22Rv1 (cell line): ENCODE data around the gene CCR6.

Source experiments
- ZFX ChIP-seq: fragments of 450-650 bp; IDR thresholded peaks from 2 replicates; pipeline ENCODE4 v1.6.1; 2017; ENCODE audit warnings: antibody characterized with exemption, borderline replicate concordance
- TF ChIP-seq, protein P1 (sequence below): fragments of 450-650 bp; IDR thresholded peaks from 2 replicates; pipeline ENCODE4 v1.5.1; 2017; ENCODE audit warnings: mild to moderate bottlenecking

DNA sequence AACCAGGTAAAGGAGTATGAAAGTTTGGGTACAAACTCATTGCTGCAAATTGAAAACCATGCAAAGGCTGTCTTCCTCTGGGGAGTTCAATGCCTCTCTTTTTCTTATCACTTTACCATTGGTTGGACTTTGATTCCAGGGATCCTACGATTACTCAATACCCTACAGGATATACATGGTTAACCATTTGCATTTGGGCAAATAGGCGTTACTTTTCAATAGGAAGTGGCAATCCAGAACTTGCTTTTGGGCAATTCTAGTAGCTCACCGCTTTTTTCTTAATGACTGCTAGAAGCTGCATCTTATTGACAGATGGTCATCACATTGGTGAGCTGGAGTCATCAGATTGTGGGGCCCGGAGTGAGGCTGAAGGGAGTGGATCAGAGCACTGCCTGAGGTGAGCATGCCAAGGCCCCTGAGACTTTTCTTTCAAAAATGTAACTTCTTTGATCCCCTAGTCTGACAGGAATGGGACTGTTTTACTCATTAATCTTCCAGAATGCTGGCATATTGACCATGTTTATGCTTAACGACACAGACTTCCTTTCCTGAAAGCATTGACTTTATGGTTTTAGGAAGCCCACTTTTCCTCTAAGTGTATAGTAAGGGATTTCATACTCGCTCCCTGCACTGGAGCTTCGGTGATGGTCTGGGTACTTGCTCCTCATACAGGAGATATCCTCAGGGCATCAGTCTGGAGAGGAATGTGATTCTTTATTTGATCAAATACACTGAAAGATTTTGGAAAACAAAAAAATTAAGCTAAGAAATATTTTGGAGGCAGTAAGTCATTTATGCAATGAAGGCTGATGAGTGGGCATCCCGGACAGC is at the start of gene CCR6:
- TF ChIP-seq, protein P1, sequence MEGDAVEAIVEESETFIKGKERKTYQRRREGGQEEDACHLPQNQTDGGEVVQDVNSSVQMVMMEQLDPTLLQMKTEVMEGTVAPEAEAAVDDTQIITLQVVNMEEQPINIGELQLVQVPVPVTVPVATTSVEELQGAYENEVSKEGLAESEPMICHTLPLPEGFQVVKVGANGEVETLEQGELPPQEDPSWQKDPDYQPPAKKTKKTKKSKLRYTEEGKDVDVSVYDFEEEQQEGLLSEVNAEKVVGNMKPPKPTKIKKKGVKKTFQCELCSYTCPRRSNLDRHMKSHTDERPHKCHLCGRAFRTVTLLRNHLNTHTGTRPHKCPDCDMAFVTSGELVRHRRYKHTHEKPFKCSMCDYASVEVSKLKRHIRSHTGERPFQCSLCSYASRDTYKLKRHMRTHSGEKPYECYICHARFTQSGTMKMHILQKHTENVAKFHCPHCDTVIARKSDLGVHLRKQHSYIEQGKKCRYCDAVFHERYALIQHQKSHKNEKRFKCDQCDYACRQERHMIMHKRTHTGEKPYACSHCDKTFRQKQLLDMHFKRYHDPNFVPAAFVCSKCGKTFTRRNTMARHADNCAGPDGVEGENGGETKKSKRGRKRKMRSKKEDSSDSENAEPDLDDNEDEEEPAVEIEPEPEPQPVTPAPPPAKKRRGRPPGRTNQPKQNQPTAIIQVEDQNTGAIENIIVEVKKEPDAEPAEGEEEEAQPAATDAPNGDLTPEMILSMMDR: no peak
- no peak for TF ChIP-seq ZFX
